ENCODE measurements around the gene COPB1.
"Not testable (repeated sequence)": the region's sequence is repeated elsewhere in the genome, so short reads cannot be mapped to it uniquely, and the experiment has no call there.

COPB1 gene, protein sequence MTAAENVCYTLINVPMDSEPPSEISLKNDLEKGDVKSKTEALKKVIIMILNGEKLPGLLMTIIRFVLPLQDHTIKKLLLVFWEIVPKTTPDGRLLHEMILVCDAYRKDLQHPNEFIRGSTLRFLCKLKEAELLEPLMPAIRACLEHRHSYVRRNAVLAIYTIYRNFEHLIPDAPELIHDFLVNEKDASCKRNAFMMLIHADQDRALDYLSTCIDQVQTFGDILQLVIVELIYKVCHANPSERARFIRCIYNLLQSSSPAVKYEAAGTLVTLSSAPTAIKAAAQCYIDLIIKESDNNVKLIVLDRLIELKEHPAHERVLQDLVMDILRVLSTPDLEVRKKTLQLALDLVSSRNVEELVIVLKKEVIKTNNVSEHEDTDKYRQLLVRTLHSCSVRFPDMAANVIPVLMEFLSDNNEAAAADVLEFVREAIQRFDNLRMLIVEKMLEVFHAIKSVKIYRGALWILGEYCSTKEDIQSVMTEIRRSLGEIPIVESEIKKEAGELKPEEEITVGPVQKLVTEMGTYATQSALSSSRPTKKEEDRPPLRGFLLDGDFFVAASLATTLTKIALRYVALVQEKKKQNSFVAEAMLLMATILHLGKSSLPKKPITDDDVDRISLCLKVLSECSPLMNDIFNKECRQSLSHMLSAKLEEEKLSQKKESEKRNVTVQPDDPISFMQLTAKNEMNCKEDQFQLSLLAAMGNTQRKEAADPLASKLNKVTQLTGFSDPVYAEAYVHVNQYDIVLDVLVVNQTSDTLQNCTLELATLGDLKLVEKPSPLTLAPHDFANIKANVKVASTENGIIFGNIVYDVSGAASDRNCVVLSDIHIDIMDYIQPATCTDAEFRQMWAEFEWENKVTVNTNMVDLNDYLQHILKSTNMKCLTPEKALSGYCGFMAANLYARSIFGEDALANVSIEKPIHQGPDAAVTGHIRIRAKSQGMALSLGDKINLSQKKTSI

DNA sequence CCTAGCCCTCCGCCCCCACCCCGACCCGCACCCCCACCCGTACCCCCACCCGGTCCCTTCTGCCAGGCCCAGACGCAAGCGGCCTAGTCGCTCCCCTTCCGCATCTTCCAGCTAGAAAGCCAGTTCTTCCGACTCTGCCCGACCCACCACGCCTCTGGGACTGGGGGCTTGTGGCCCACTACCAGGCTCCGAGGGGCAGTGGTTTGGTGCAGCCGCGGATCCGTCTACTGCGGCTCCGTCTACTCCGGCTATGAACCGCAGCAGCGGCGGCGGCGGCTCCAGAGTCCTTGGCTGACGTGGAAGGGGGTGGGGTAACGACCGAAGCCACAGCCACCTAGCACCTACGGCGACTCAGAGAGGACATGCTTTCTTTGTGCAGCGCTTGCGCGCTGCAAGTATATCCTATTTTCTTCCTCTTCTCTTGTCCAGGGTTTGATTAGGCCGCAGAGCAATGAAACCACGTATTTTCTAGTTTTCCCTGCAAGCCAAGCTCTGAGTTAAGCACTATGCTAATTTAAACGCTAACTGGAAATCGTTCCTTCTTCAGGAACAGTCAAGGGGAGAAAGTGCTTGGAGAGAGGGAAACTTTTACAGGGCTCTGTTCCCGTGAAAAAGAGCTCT lies at the start of gene COPB1:
COPB1 (minus strand) TSS at position 252 of the 621 bp plus-strand sequence. CDS start 883 bp downstream, outside the sequence.
- peak; percentile 91 to 93 for DNase-seq

- DNase-seq, result no peak
Measured at GRCh38 chr11:14547440-14547839, 47.8 kb upstream of the COPB1 start.

DNA sequence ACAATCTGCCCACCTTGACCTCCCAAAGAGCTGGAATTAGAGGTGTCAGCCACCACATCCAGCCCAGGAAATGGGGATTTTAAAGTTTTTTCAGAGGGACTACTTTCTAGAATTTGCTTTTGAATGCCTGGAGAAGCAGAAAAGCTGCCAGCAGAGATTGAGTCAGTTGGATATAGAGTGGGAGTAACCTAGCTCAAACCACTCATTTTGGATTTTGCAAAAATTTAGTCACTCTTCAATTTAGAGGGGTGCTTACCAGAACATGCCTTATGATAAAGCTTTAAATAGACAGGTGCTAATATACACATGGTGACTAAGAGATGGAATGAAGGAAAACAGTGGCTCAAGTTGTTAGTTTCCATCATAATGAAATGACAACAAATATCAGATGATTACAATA lies 47.1 kb upstream of the COPB1 start:
- DNase-seq, result no peak

DNA sequence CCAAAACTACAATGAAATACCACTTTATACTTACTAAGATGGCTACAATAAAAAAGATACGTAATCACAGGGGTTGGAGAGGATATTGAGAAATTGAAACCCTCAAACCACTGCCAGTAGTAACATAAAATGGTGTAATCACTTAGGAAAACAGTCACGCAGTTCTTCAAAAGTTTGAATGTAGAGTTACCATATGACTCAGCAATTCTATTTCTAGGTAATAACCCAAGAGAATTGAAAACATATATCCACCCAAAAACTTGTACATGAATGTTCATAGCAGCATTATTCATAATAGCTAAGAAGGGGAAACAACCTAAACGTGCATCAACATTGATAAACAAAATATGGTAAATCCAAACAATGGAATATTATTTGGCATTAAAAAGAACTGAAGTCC lies 45.0 kb upstream of the COPB1 start:
- DNase-seq, result no peak

GRCh38 chr11:14543260-14543659 lies 43.6 kb upstream of the COPB1 start:
- DNase-seq, result no peak

GRCh38 chr11:14542324-14542723 lies 42.7 kb upstream of the COPB1 start:
- DNase-seq, result no peak

- no peak for DNase-seq
Measured at GRCh38 chr11:14541192-14541947, 41.8 kb upstream of the COPB1 start.

DNA sequence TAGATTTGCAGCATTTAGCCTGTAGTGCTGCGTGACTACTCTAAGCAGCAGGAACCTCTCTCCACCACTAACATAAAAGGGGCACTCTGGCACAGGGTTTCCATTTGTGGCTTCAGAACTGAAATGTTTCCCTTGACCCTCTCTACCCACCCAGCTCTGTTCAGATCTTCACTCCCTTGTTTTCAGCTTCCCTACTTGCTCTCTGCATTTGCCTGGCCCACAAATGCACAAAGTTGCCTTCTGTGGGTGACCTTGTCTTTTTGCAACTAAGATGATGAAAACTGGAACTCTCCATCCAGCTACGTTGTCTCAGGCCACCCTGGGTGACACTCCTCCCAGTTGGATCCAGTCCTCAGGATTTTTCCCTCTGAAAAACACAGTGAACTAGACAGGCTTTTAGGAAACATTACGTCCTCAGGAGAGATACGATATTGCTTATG lies 40.4 kb upstream of the COPB1 start:
- no peak for DNase-seq

DNA sequence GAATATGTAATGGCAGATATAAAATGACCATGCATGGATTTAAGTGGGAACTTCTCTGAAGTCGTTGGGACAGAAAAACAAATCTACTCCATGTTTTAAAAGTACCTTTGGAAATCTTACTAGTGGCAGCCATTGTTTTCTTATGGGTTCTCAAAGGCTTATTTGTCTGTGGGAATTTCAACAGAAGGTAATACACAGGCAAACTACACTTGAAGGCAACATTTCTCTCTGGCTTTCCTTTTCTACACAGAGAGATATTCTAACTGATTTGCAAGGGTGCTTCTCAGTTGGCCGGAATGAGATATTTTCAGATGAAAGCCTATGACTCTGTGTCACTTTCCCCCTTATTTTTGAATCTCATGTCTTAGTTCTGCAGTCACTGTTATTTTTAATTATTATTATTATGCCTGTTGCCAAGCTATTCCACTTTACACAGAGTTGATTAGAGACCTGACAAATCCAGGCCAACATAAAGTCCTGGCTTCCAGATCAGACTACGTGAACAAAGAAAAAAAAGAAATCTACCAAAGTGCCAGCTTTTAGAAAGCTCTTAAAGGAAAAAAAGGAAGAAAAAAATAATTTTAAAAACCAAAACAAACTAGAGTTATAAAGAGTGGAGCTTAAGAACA lies 39.4 kb upstream of the COPB1 start:
- no peak for DNase-seq

GRCh38 chr11:14538271-14538925 lies 38.8 kb upstream of the COPB1 start:
- DNase-seq, result no peak

- DNase-seq, result peak in 1 of 2 experiments; percentile 46
Measured at GRCh38 chr11:14537134-14537599, 37.6 kb upstream of the COPB1 start.

GRCh38 chr11:14535166-14535565 lies 35.6 kb upstream of the COPB1 start:
- not testable (repeated sequence) for DNase-seq

- no peak for DNase-seq
Measured at GRCh38 chr11:14529951-14530350, 30.3 kb upstream of the COPB1 start.

DNA sequence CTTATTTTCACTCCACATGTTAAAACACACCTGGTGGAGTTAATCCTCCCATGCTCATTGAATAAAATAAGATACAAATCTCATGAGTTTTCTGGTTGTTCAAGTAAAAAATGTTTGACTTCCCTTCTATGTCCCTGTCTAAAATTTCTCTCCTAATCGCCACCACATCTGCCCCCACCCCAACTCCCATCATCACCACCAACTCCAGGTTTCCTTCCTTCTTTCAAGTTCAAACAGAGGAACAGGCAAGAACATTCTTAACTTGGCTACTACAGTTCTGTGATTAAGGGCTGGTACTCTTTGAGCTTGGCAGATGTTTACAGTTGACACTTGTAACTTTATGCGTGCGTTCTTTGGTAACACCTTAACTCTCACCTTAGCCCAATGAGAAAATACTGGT lies 29.7 kb upstream of the COPB1 start:
- no peak for DNase-seq

GRCh38 chr11:14522801-14523200 lies 23.2 kb upstream of the COPB1 start:
- DNase-seq, result no peak

- no peak for DNase-seq
Measured at GRCh38 chr11:14522245-14522644, 22.6 kb upstream of the COPB1 start.

- no peak for DNase-seq
Measured at GRCh38 chr11:14520747-14521151, 21.1 kb upstream of the COPB1 start.

GRCh38 chr11:14519917-14520746 lies 20.5 kb upstream of the COPB1 start, which contains the start of gene PSMA1:
Gene PSMA1, minus strand, starts transcription at chr11:14520386. Its CDS starts 87 bp downstream, at chr11:14520299.
- DNase-seq, result peak; percentile 93 to 94

DNA sequence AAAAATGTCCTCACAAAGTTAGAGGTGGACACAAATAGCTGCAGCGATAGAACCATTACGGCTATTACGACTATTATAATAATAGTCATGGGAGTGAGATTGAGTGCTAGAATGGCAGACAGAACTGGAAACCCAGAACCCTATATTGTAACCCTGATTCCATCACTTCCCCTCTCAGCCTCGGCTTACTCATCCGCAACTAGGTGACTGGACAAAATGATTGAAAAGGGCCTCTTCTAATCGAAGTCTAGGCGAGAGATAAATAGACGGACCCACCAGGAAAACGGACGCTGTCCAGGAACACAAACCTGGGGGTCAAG lies 19.9 kb upstream of the COPB1 start:
- no peak for DNase-seq

DNA sequence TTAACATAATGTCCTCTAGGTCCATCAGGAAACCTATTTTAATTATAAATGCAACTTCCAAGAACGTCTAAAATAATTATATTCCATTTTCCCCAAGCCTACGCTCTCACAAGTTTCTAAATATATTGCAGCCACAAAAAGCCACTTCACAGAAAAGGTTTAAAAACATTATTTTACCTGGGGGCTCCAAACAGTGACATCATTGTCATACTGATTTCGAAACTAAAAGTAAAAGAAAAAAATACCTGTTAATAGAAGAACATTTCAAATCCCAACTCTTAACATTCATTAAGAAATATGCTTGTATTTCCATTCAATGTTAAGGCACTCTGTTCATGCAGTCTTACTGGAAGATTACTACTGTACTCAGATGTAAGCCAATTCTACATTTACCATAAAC lies 19.2 kb upstream of the COPB1 start:
- no peak for DNase-seq
